ENCODE results near the gene NCAPH2.
A peak's percentile ranks its signal among the peaks of the same experiment; 100 is the strongest.

The NCAPH2 gene

GRCh38 chr22:50474710-50475651, 33.0 kb upstream of the NCAPH2 start, which contains the start of gene SBF1:
Gene SBF1 (minus strand): TSS chr22:50475035. CDS start chr22:50474840, 195 bp downstream.
- DNase-seq: peak; percentile 60 to 64

- no peak for DNase-seq
Observed at GRCh38 chr22:50475652-50476002, 32.4 kb upstream of the NCAPH2 start.

GRCh38 chr22:50476868-50477267, 31.2 kb upstream of the NCAPH2 start:
- DNase-seq: no peak

- DNase-seq: no peak
Observed at GRCh38 chr22:50477923-50478322, 30.1 kb upstream of the NCAPH2 start.

- DNase-seq: no peak
Observed at GRCh38 chr22:50479721-50480120, 28.3 kb upstream of the NCAPH2 start.

GRCh38 chr22:50481045-50481439, 27.0 kb upstream of the NCAPH2 start:
- DNase-seq: no peak

- DNase-seq: peak in 1 of 2 donors; percentile 10
Observed at GRCh38 chr22:50481440-50482106, 26.5 kb upstream of the NCAPH2 start, which contains the start of gene ADM2. Gene ADM2 (plus strand): TSS chr22:50481543. CDS start chr22:50481848, 305 bp downstream.

- no peak for DNase-seq
Observed at GRCh38 chr22:50482107-50483074, 25.6 kb upstream of the NCAPH2 start.

- DNase-seq: no peak
Observed at GRCh38 chr22:50483106-50483505, 24.9 kb upstream of the NCAPH2 start.

GRCh38 chr22:50483556-50483955, 24.5 kb upstream of the NCAPH2 start:
- DNase-seq: no peak

GRCh38 chr22:50483977-50484853, 23.8 kb upstream of the NCAPH2 start:
- no peak for DNase-seq

- DNase-seq: no peak
Observed at GRCh38 chr22:50485221-50486131, 22.5 kb upstream of the NCAPH2 start.

- no peak for DNase-seq
Observed at GRCh38 chr22:50486561-50487289, 21.3 kb upstream of the NCAPH2 start, which contains the start of gene MIOX. Gene MIOX (plus strand): TSS chr22:50486859. CDS start chr22:50486898, 39 bp downstream.

GRCh38 chr22:50487290-50488005, 20.6 kb upstream of the NCAPH2 start:
- DNase-seq: no peak

- DNase-seq: no peak
Observed at GRCh38 chr22:50488006-50488677, 19.9 kb upstream of the NCAPH2 start.

- no peak for DNase-seq
Observed at GRCh38 chr22:50488886-50489285, 19.1 kb upstream of the NCAPH2 start.

GRCh38 chr22:50489363-50490243, 18.4 kb upstream of the NCAPH2 start:
- DNase-seq: no peak

All from bone marrow (tissue), 2 donors.